Activated CD4-positive, alpha-beta T cell treated with anti-CD3 and anti-CD28 coated beads for 36 hours (primary cell): ENCODE results near the gene ERBB4. TPM values are rescaled to one million over a fixed set of nuclear protein-coding genes. Genes with fewer than 3 reads are reported as not detected.

Experiments used
- ATAC-seq: fragments of 200-7000 bp; cut with Tn5 transposase; one replicate; pipeline ENCODE4 v1.10.0; 2021; ENCODE audit warnings: mild to moderate bottlenecking, moderate library complexity
- CTCF ChIA-PET: fragments of 350-600 bp; sonication (Branson Sonifier 250); formaldehyde crosslinking; loops from one replicate; lab custom pipeline; 2021; ENCODE audit warnings: antibody characterized with exemption; lab: Charles Lee
- POLR2A ChIA-PET: fragments of 350-600 bp; sonication (Branson Sonifier 250); formaldehyde crosslinking; loops from one replicate; lab custom pipeline; 2021; ENCODE audit warnings: antibody characterized with exemption, inconsistent platforms; lab: Charles Lee
- DNase-seq: peaks from one replicate; pipeline ENCODE4 v3.0.0-alpha.2; 2020
- H3K27ac Mint-ChIP-seq: one replicate; pipeline ENCODE4 v1.8.0; 2021; ENCODE audit warnings: mixed read lengths
- H3K27me3 Mint-ChIP-seq: one replicate; pipeline ENCODE4 v1.8.0; 2021; ENCODE audit warnings: mixed read lengths
- H3K36me3 Mint-ChIP-seq: one replicate; pipeline ENCODE4 v1.8.0; 2021; ENCODE audit warnings: low read depth, mixed read lengths
- H3K4me1 Mint-ChIP-seq: one replicate; pipeline ENCODE4 v1.8.0; 2021; ENCODE audit warnings: mixed read lengths
- H3K4me3 Mint-ChIP-seq: one replicate; pipeline ENCODE4 v1.8.0; 2021; ENCODE audit warnings: mild to moderate bottlenecking, moderate library complexity, mixed read lengths
- H3K9me3 Mint-ChIP-seq: one replicate; pipeline ENCODE4 v1.8.0; 2021; ENCODE audit warnings: low read depth, mixed read lengths
- intact Hi-C, 2 experiments: fragments of 100-400 bp; cut with DNase I in 1 of 2; cut with micrococcal nuclease in 1 of 2; formaldehyde crosslinking; loops; one replicate each; pipeline versions ENCODE4 v1.14.2 to v1.15.1; 2022 to 2024; cut with DNase I, micrococcal nuclease
- total RNA-seq, 2 experiments: library from RNA; stranded (reverse); gene quantifications; one replicate each; pipeline ENCODE4 v1.2.3, GENCODE V29; 2021

The ERBB4 gene
- total RNA-seq, 2 experiments from 2014 or later: not detected

DNA sequence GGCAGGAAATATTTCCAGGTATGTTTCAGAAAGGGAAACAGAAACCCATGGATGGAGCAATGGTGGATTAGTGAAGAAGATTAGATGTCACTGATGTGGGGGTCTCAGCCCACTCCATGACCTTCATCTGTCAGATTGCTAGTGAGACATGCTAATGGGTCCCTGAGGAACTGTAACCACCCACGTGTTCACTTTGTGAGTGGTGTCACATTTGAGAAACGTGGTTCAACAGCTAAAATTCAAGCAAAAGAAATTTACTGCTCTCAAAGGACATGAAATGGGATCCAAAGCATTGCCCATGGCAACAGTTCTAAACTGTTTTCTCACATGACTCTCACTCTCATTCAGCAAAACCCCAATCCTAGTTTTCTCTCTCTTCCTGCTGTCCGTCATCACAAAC is 776.1 kb downstream of the ERBB4 start:
- Mint-ChIP-seq H3K9me3 (no peaks in the 10 kb centered on the region), H3K4me1 (no peaks in the 10 kb centered on the region), H3K27ac (no peak overlapping the region), H3K36me3 (no peaks in the 10 kb centered on the region), H3K27me3 (no peaks in the 10 kb centered on the region), H3K4me3 (no peak overlapping the region)
- ATAC-seq (no peak), DNase-seq (no peak)
- ChIA-PET CTCF (no interaction called here), POLR2A (no interaction called here)
- intact Hi-C loops: no loop called here

DNA sequence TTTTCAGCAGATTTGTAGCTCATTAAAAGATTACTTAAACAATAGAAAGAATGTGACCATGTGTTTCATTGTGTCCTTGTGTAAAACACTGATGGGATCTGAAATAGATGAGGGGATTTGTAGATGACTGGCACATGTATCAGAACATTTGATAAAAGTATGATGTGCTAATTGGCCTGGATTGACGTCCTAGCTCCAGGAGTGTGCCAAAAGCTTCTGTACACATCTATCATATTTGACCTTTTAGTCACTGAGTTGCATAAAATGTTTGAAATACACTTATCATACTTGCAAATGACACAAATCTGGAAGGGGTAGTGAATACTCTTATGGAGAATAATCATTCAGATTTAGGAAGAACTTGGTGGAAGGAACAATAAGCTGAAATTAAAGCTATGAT is 778.5 kb downstream of the ERBB4 start:
- Mint-ChIP-seq H3K36me3 (no peaks in the 10 kb centered on the region), H3K4me1 (no peaks in the 10 kb centered on the region), H3K27me3 (no peaks in the 10 kb centered on the region), H3K27ac (no peak overlapping the region), H3K4me3 (no peak overlapping the region), H3K9me3 (no peaks in the 10 kb centered on the region)
- intact Hi-C loops: no loop called here
- POLR2A ChIA-PET: no interaction called here
- ATAC-seq: no peak
- no peak for DNase-seq
- CTCF ChIA-PET: no interaction called here

DNA sequence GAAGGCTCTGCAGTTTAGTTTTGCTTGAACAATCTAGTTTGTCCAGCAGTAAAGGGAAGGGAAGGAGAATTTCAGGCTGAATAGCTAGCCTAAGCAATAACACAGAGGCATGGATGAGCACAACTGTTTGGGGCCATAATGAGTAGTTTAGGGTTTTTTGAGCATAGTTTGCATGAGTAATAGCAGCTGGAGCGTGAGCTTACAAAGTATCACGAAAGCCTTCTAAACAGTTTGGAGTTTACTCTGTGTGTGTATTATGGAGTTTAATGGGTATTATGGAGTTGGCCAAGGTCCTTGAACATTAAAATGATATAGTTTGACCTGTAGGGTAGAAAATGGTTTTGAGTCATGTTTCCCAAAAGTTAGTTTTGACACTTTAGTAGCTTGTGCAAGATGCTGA is 782.3 kb downstream of the ERBB4 start:
- CTCF ChIA-PET: no interaction called here
- intact Hi-C loops: no loop called here
- H3K4me3 Mint-ChIP-seq: no peak overlapping the region

DNA sequence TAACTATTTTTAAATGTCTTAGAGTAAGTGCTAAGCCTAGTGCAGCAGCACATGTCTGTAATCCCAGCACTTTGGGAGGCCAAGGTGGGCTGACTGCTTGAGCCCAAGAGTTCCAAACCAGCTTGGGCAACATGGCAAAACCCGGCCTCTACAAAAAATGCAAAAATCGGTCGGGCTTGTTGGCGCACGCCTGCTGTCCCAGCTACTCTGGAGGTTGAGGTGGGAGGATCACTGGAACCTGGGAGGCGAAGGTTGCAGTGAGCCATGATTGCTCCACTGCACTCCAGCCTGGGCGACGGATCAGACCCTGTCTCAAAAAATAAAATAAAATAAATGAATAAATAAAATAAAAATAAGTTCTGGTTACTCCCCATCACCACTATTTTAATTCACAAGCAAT is 783.4 kb downstream of the ERBB4 start:
- H3K9me3 Mint-ChIP-seq: no peaks in the 10 kb centered on the region
- H3K4me1 Mint-ChIP-seq: no peaks in the 10 kb centered on the region
- CTCF ChIA-PET: no interaction called here
- H3K27me3 Mint-ChIP-seq: no peaks in the 10 kb centered on the region
- no peak overlapping the region for H3K4me3 Mint-ChIP-seq
- H3K36me3 Mint-ChIP-seq: no peaks in the 10 kb centered on the region
- intact Hi-C loops: no loop called here
- DNase-seq (no peak), ATAC-seq (no peak)
- no peak overlapping the region for H3K27ac Mint-ChIP-seq
- POLR2A ChIA-PET: no interaction called here

More for the DNA sequence above, 782.3 kb downstream of the ERBB4 start:
- Mint-ChIP-seq H3K27me3 (no peaks in the 10 kb centered on the region), H3K9me3 (no peaks in the 10 kb centered on the region), H3K4me1 (no peaks in the 10 kb centered on the region), H3K36me3 (no peaks in the 10 kb centered on the region), H3K27ac (no peak overlapping the region)
- POLR2A ChIA-PET: interaction anchor here (0.5 kb wide), 1 partner anchor 750 kb away, joined by 3 read pairs; no protein-coding TSS in a partner anchor
- ATAC-seq: no peak
- DNase-seq: no peak

DNA sequence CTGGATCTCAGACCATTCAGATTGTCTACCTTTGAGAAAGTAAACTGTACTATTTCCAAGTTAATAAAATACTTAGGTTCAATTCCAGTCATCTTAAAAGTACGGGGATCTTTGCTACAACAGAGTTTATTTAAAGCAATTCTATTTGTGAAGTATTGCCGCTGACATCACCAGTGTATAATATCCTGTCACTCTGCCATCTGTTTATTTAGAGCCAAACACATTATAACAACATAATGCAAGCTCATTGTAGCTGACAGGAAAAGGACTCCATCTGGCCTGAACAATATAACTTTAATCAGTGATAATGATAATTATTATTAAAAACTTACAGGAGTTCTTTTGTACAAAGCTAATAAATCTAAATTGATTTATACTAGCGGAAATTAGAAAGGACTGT is 786.8 kb downstream of the ERBB4 start:
- Mint-ChIP-seq H3K4me3 (no peak overlapping the region), H3K36me3 (no peaks in the 10 kb centered on the region), H3K4me1 (no peaks in the 10 kb centered on the region), H3K27me3 (no peaks in the 10 kb centered on the region), H3K9me3 (no peaks in the 10 kb centered on the region), H3K27ac (no peak overlapping the region)
- POLR2A ChIA-PET: no interaction called here
- intact Hi-C loops: no loop called here
- DNase-seq: no peak
- CTCF ChIA-PET: no interaction called here
- no peak for ATAC-seq

DNA sequence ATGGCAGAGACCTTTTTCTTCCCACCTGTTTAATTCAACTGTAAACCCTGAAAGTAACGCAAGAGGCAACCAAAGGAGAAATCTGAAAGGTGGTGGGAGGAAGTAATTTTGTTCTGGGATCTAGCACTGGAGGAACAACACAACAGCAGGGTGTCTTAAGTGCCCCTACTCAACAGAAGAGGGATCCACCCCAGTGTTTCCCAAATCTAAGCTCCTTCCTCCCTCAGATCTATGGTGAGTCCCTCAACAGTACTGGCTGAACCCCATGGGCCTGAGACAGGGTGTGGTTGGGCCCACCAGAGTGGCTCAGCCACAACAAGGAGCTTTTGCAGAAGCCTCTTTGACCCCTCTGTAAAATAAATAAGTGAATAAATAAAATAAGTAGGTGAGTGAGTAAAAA is 790.3 kb downstream of the ERBB4 start:
- DNase-seq (no peak), ATAC-seq (no peak)
- ChIA-PET CTCF (no interaction called here), POLR2A (no interaction called here)
- H3K9me3 Mint-ChIP-seq: no peaks in the 10 kb centered on the region
- H3K36me3 Mint-ChIP-seq: no peaks in the 10 kb centered on the region
- H3K27me3 Mint-ChIP-seq: no peaks in the 10 kb centered on the region
- no peak overlapping the region for H3K4me3 Mint-ChIP-seq
- H3K27ac Mint-ChIP-seq: no peak overlapping the region
- H3K4me1 Mint-ChIP-seq: no peaks in the 10 kb centered on the region
- intact Hi-C loops: no loop called here

DNA sequence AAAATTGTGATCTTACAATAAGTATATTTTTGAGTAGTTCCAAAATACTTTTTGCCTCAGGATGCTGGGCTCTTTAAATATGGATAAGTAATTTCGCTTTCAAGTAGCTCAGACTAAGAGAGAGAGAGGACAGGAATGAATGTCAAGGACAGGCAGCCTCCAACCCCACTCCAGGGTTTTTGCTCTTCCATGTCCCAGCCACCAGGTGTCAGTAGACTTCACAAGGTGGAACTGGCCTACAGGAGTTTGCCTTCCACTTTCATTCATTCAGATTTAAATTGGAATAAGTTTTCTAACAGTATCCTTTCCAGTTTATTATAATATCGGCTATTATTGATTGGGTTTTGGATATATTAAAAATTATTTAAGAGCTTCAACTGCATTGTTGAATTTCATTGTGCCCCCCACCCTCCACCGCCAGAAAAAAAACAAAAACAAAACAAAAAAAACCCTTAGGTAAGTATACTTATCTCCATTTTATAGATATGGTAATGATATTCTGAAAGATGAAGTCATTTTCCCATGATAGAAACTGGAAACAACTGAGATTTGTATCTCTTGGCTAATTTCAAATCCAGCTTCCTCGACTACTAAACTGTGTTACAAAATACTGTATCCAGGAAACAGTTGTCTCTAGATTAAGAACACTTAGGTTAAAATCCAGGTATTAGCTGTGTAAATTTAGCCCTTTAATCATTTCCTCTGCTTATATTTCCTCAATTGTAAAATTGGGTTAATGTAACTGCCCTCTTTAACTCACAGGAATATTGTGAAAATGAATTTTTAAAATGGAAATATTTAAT is 793.1 kb downstream of the ERBB4 start:
- H3K4me1 Mint-ChIP-seq: no peaks in the 10 kb centered on the region
- ChIA-PET POLR2A (no interaction called here), CTCF (interaction anchor here (1.0 to 3.6 kb wide), 3 partner anchors 25 to 828 kb away, joined by 3 to 28 read pairs (median 3); no protein-coding TSS in a partner anchor)
- H3K27ac Mint-ChIP-seq: no peak overlapping the region
- H3K4me3 Mint-ChIP-seq: no peak overlapping the region
- ATAC-seq: peak; percentile 74
- peak; percentile 48 for DNase-seq
- intact Hi-C loops: loop anchor here (1.0 kb wide), 1 partner anchor 822 kb away; no protein-coding TSS in a partner anchor
- H3K9me3 Mint-ChIP-seq: no peaks in the 10 kb centered on the region
- H3K27me3 Mint-ChIP-seq: no peaks in the 10 kb centered on the region
- H3K36me3 Mint-ChIP-seq: no peaks in the 10 kb centered on the region

DNA sequence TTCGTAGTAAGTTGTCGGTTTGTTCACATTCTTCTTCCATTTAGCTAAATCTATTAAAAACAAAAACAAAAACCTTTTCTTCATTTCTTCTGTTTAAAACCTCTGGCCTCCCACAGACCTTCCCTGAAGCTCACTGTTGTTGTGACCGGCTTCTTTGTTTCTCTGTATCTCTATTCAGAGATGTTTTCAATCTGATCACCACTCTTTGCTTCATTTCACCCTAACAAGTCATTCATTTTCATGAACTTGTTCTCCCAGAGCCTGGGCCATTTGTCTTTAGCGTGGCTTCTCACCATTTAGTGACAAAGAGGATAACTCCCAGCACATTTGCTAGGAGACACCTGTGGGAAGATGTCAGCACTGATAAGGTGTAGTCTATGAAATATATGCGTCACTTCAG is 794.2 kb downstream of the ERBB4 start:
- Mint-ChIP-seq H3K4me3 (no peak overlapping the region), H3K27me3 (no peaks in the 10 kb centered on the region), H3K36me3 (no peaks in the 10 kb centered on the region), H3K4me1 (no peaks in the 10 kb centered on the region), H3K9me3 (no peaks in the 10 kb centered on the region), H3K27ac (no peak overlapping the region)
- no peak for DNase-seq
- intact Hi-C loops: no loop called here
- CTCF ChIA-PET: interaction anchor here (3.6 kb wide), 1 partner anchor 823 kb away, joined by 28 read pairs; no protein-coding TSS in a partner anchor
- POLR2A ChIA-PET: no interaction called here
- no peak for ATAC-seq

DNA sequence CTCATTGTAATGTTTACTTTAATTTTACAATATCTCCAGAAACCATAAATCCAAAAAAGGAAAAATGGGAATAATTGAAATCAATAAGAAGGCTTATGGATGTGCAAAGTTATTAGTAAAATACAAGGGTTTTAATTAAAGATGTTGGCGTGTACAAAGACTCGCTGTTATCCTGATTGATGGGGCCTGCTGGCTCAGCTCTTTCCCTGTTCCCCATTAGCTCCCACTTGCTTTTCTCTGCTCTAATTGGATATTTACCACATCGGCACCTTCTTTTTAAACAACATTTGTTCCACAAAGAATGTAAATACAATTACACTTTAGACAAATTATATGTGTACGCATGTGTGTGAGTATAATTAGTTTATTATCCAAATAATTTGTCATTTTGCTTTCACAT is 796.6 kb downstream of the ERBB4 start:
- no peak overlapping the region for H3K27ac Mint-ChIP-seq
- CTCF ChIA-PET: interaction anchor here (1.0 kb wide), 1 partner anchor 8 kb away, joined by 3 read pairs; no protein-coding TSS in a partner anchor
- H3K4me3 Mint-ChIP-seq: no peak overlapping the region
- no peaks in the 10 kb centered on the region for H3K4me1 Mint-ChIP-seq
- no peak for ATAC-seq
- no peak for DNase-seq
- intact Hi-C loops: no loop called here
- no peaks in the 10 kb centered on the region for H3K27me3 Mint-ChIP-seq
- H3K9me3 Mint-ChIP-seq: no peaks in the 10 kb centered on the region
- H3K36me3 Mint-ChIP-seq: no peaks in the 10 kb centered on the region
- POLR2A ChIA-PET: no interaction called here

DNA sequence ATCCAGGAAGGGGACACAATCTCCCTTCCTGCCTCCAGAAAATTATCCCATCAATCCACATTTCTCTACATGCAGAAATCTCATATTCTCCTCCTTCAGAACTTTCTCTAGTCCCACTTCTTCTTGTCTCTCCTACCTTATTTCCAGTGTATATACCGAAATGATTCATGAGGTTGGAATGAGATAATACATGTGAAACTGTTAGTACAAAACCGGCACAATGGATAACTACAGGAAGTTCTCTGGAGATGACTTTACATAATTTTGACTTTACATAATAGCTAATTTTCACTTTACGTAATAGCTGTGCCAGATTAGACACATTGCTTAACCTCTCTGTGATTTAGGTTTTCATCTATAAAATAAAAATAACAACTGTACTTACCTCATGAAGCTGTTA is 801.3 kb downstream of the ERBB4 start:
- ChIA-PET CTCF (interaction anchor here (1.2 kb wide), 1 partner anchor 830 kb away, joined by 3 read pairs; no protein-coding TSS in a partner anchor), POLR2A (no interaction called here)
- no peaks in the 10 kb centered on the region for H3K9me3 Mint-ChIP-seq
- DNase-seq (no peak), ATAC-seq (no peak)
- no peak overlapping the region for H3K4me3 Mint-ChIP-seq
- no peaks in the 10 kb centered on the region for H3K36me3 Mint-ChIP-seq
- intact Hi-C loops: no loop called here
- no peak overlapping the region for H3K27ac Mint-ChIP-seq
- H3K4me1 Mint-ChIP-seq: no peaks in the 10 kb centered on the region
- no peaks in the 10 kb centered on the region for H3K27me3 Mint-ChIP-seq

DNA sequence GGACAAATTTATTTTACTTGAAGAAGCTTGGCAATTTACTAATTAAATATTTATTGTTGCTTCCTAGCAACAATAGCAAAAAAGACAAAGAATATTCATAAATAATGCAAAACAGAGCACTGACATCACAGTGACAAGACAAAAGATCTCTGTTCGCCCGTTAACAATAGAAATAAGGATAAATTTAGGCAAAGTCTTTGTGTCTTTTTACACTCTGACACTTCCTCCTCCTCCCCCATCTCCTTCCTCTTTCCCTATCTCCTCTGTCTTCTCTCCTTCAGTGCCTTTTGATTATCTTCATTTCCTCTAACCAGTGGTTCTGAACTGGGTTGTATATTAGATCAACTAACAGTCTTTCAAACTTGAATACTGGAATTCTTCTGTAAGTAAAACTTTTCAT is 808.4 kb downstream of the ERBB4 start:
- Mint-ChIP-seq H3K4me3 (no peak overlapping the region), H3K4me1 (no peaks in the 10 kb centered on the region), H3K9me3 (no peaks in the 10 kb centered on the region), H3K27ac (no peak overlapping the region), H3K36me3 (no peaks in the 10 kb centered on the region), H3K27me3 (no peaks in the 10 kb centered on the region)
- DNase-seq (no peak), ATAC-seq (no peak)
- ChIA-PET POLR2A (no interaction called here), CTCF (no interaction called here)
- intact Hi-C loops: no loop called here

DNA sequence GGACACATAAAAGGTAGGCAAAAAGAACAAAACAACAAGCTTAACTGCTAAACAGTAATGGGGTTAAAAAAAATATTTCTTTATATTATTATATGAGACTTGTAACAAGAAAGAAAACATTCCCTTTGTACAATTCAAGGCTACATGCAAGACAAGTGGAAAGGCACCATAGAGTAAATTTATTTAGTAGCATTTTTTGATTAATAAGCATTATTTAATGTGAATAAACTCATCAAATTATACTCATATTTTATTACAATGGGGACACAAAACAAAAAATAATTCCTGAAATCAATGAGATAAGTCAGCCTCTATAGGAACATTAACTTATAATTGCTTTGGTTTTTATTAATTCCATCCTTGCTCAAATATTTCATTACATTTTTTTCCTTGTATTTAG is 809.2 kb downstream of the ERBB4 start:
- Mint-ChIP-seq H3K4me3 (no peak overlapping the region), H3K27ac (no peak overlapping the region), H3K4me1 (no peaks in the 10 kb centered on the region), H3K9me3 (no peaks in the 10 kb centered on the region), H3K36me3 (no peaks in the 10 kb centered on the region), H3K27me3 (no peaks in the 10 kb centered on the region)
- POLR2A ChIA-PET: no interaction called here
- intact Hi-C loops: no loop called here
- no peak for ATAC-seq
- CTCF ChIA-PET: no interaction called here
- DNase-seq: no peak
